Endothelial cell of umbilical vein (primary cell): Measurements from ENCODE around the gene LGALS14. TPM values are rescaled to one million over a fixed set of nuclear protein-coding genes. Genes with fewer than 3 reads are reported as not detected.

Experiments
- BruUV-seq: library from RNA; stranded (reverse); fragments of 400-500 nt; replicated peaks from 2 replicates; lab custom pipeline; 2021; lab: Mats Ljungman, UMichigan
- CTCF ChIA-PET: fragments of 300-600, 350-600 bp; sonication (Branson Sonifier 250); formaldehyde crosslinking; loops from one replicate; lab custom pipeline; 2021; ENCODE audit warnings: antibody characterized with exemption, inconsistent platforms; lab: Charles Lee
- POLR2A ChIA-PET: fragments of 300-600, 350-600 bp; sonication (Branson Sonifier 250); formaldehyde crosslinking; loops from one replicate; lab custom pipeline; 2021; ENCODE audit warnings: antibody characterized with exemption, inconsistent platforms; lab: Charles Lee
- DNase-seq: peaks from one replicate; pipeline ENCODE4 v3.0.0-alpha.2; 2011; ENCODE audit warnings: low read depth, low spot score
- FAIRE-seq: peaks from 2 replicates; lab custom pipeline; 2011; peaks lifted over from hg19 to GRCh38; lab: Jason Lieb, UNC
- H2AFZ ChIP-seq: 2 replicates; pipeline ENCODE4 v1.6.0; 2012; ENCODE audit warnings: low read depth, low read length, control low read depth, inconsistent platforms
- H3K27ac ChIP-seq: 2 replicates; pipeline ENCODE4 v1.5.1; 2011; ENCODE audit warnings: low read depth, mild to moderate bottlenecking, control low read depth, low read length, moderate library complexity; ENCODE audit not compliant: insufficient read depth
- H3K27me3 ChIP-seq, 2 experiments: 2 replicates each; pipeline versions ENCODE4 v1.6.0 to v1.6.1; 2011; ENCODE audit warnings: low read length in 2 of 2, mixed read lengths in 1 of 2; ENCODE audit not compliant: control insufficient read depth in 2 of 2, insufficient read depth in 2 of 2
- H3K36me3 ChIP-seq, 2 experiments: 2 replicates in 1 of 2; 3 replicates in 1 of 2; pipeline ENCODE4 v1.5.1; 2011; ENCODE audit warnings: low read length in 2 of 2, mild to moderate bottlenecking in 1 of 2, moderate library complexity in 1 of 2; ENCODE audit not compliant: control insufficient read depth in 2 of 2, insufficient read depth in 2 of 2; ENCODE audit errors: extremely low read depth in 1 of 2
- H3K4me1 ChIP-seq: 3 replicates; pipeline ENCODE4 v1.5.1; 2011; ENCODE audit warnings: mild to moderate bottlenecking, low read length; ENCODE audit not compliant: control insufficient read depth, insufficient read depth; ENCODE audit errors: extremely low read depth
- H3K4me2 ChIP-seq: 2 replicates; pipeline ENCODE4 v1.6.1; 2011; ENCODE audit warnings: low read length, control low read depth, mixed read lengths; ENCODE audit not compliant: insufficient read depth
- H3K4me3 ChIP-seq, 3 experiments: fragments of 200-600 bp in 1 of 3; sonication (generic), shearing (Covaris generic) in 1 of 3; replicated peaks in 1 of 3; 2 replicates each; pipeline ENCODE4 v1.5.1; 2011 to 2016; ENCODE audit warnings: control low read depth in 3 of 3, low read length in 3 of 3, mild to moderate bottlenecking in 2 of 3, inconsistent platforms in 1 of 3, low read depth in 1 of 3, moderate library complexity in 1 of 3; ENCODE audit not compliant: insufficient read depth in 1 of 3
- H3K79me2 ChIP-seq: 2 replicates; pipeline ENCODE4 v1.6.0; 2012; ENCODE audit warnings: low read length, inconsistent platforms; ENCODE audit not compliant: control insufficient read depth, insufficient read depth
- H3K9ac ChIP-seq: replicated peaks from 2 replicates; pipeline ENCODE3; 2011; ENCODE audit warnings: low read length, control low read depth; ENCODE audit not compliant: insufficient read depth; ENCODE audit errors: extremely low read depth
- H3K9me1 ChIP-seq: replicated peaks from 3 replicates; pipeline ENCODE4 v1.6.0; 2011; ENCODE audit warnings: mild to moderate bottlenecking, low read length; ENCODE audit not compliant: control insufficient read depth, insufficient read depth; ENCODE audit errors: extremely low read depth
- H3K9me3 ChIP-seq: replicated peaks from 2 replicates; pipeline ENCODE4 v1.5.1; 2012; ENCODE audit warnings: low read length, inconsistent platforms; ENCODE audit not compliant: control insufficient read depth, insufficient read depth
- H4K20me1 ChIP-seq: replicated peaks from 2 replicates; pipeline ENCODE3; 2011; ENCODE audit warnings: mild to moderate bottlenecking, low read length; ENCODE audit not compliant: control insufficient read depth, insufficient read depth; ENCODE audit errors: extremely low read depth
- EZH2 ChIP-seq: IDR thresholded peaks from 2 replicates; pipeline ENCODE4 v1.6.1; 2012; ENCODE audit warnings: borderline replicate concordance, low read depth, mild to moderate bottlenecking, moderate library complexity, low read length, inconsistent platforms; ENCODE audit not compliant: severe bottlenecking
- FOS ChIP-seq: IDR thresholded peaks from 2 replicates; pipeline ENCODE4 v1.6.1; 2011; ENCODE audit warnings: mild to moderate bottlenecking, low read length, moderate library complexity, borderline replicate concordance; ENCODE audit not compliant: insufficient read depth
- GATA2 ChIP-seq: IDR thresholded peaks from 2 replicates; pipeline ENCODE4 v1.7.0; 2011; ENCODE audit warnings: low read depth, mild to moderate bottlenecking, moderate library complexity, mixed read lengths, low read length; ENCODE audit not compliant: insufficient read length, insufficient read depth
- JUN ChIP-seq: IDR thresholded peaks from 2 replicates; pipeline ENCODE4 v1.6.1; 2011; ENCODE audit warnings: borderline replicate concordance, low read depth; ENCODE audit not compliant: insufficient read length, insufficient read depth
- MYC ChIP-seq: IDR thresholded peaks from one replicate; pipeline ENCODE4 v1.6.1; 2011; ENCODE audit warnings: mild to moderate bottlenecking, low read depth, low read length
- POLR2A ChIP-seq: IDR thresholded peaks from 2 replicates; pipeline ENCODE4 v1.6.1; 2012; ENCODE audit warnings: low read depth, mild to moderate bottlenecking, control low read depth, low read length
- POLR2AphosphoS5 ChIP-seq: IDR thresholded peaks from 2 replicates; pipeline ENCODE4 v1.6.1; 2012; ENCODE audit warnings: low read depth, mild to moderate bottlenecking, control low read depth, low read length, moderate library complexity; ENCODE audit not compliant: insufficient read depth
- dilution Hi-C: fragments of 300-500 bp; cut with MboI; formaldehyde crosslinking; loops from one replicate; pipeline ENCODE4 v1.15.0; 2019; ENCODE audit warnings: low sequenced_read_pairs; ENCODE audit not compliant: extremely low pct_ligation_motif_present
- intact Hi-C: fragments of 100-400 bp; cut with micrococcal nuclease; formaldehyde crosslinking; loops from one replicate; pipeline ENCODE4 v1.10.0; 2022
- polyA plus RNA-seq, 4 experiments: library from polyadenylated mRNA; depleted of rRNA in 3 of 4; stranded (reverse) in 3 of 4; unstranded in 1 of 4; fragments of >200 nt; gene quantifications; 2 replicates each; pipeline versions ENCODE4 v1.2.1 to v1.2.3, GENCODE V29; 2011 to 2012; ENCODE audit warnings: missing spikeins in 1 of 4
- total RNA-seq: library from RNA; stranded (reverse); gene quantifications from 2 replicates; pipeline ENCODE4 v1.2.3, GENCODE V29; 2021
- TF ChIP-seq, protein P1 (sequence below), 2 donors: IDR thresholded peaks; 1 replicate in 1 of 2; 2 replicates in 1 of 2; pipeline ENCODE4 v1.5.1; 2011; ENCODE audit warnings: low read length in 2 of 2, mild to moderate bottlenecking in 2 of 2, moderate library complexity in 2 of 2, control low read depth in 1 of 2, inconsistent platforms in 1 of 2, low read depth in 1 of 2; ENCODE audit not compliant: insufficient read depth in 1 of 2; ENCODE audit errors: extremely low read depth in 1 of 2
- TF ChIP-seq, protein P2 (sequence below): IDR thresholded peaks from 2 replicates; pipeline ENCODE4 v1.6.1; 2011; ENCODE audit not compliant: insufficient read depth, insufficient read length

Gene LGALS14
- total and polyA plus RNA-seq, 2 donors (not counting 3 experiments of a cell fraction or from before 2014, with no cell fraction given): not detected

DNA sequence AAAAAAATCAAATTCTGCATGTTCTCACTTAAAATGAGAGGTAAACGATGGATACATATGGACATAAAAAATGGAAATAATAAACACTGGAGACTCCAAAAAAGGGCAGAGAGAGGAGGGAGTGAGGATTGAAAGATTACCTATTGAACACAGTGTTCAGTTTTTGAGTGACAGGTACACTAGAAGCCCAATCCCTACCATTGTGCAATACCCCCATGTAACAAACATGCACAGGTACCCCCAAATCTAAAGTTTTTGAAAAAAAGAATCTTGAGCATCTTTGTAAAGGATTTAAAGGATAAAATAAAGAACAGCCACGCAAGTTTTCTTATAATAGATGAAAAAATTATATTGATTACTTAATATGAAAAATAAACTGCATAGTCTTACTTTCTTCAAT, 50.3 kb downstream of the LGALS14 start:
- H3K4me3 ChIP-seq: no peak overlapping the region
- H3K27me3 ChIP-seq: peaks cover 4 to 6% of the 10 kb centered on the region in 2 experiments
- FAIRE-seq: no peak
- no peak overlapping the region for H3K27ac ChIP-seq
- intact Hi-C loops: no loop called here
- H3K9me1 ChIP-seq: no peaks in the 10 kb centered on the region
- H3K36me3 ChIP-seq: no peaks in the 10 kb centered on the region
- no peak for DNase-seq
- TF ChIP-seq MYC (no peak), FOS (no peak), POLR2AphosphoS5 (no peak), EZH2 (no peak), POLR2A (no peak), GATA2 (no peak), JUN (no peak)
- TF ChIP-seq, protein P1, sequence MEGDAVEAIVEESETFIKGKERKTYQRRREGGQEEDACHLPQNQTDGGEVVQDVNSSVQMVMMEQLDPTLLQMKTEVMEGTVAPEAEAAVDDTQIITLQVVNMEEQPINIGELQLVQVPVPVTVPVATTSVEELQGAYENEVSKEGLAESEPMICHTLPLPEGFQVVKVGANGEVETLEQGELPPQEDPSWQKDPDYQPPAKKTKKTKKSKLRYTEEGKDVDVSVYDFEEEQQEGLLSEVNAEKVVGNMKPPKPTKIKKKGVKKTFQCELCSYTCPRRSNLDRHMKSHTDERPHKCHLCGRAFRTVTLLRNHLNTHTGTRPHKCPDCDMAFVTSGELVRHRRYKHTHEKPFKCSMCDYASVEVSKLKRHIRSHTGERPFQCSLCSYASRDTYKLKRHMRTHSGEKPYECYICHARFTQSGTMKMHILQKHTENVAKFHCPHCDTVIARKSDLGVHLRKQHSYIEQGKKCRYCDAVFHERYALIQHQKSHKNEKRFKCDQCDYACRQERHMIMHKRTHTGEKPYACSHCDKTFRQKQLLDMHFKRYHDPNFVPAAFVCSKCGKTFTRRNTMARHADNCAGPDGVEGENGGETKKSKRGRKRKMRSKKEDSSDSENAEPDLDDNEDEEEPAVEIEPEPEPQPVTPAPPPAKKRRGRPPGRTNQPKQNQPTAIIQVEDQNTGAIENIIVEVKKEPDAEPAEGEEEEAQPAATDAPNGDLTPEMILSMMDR (IDR thresholded peaks at IDR 0.05; ENCODE audit: extremely low read depth in 1 of 2, insufficient read depth in 1 of 2, low read depth in 1 of 2, low read length in 2 of 2): no peak
- TF ChIP-seq, protein P2, sequence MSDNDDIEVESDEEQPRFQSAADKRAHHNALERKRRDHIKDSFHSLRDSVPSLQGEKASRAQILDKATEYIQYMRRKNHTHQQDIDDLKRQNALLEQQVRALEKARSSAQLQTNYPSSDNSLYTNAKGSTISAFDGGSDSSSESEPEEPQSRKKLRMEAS: no peak
- H2AFZ ChIP-seq: no peak overlapping the region
- no peaks in the 10 kb centered on the region for H3K9me3 ChIP-seq
- H4K20me1 ChIP-seq: no peaks in the 10 kb centered on the region
- dilution Hi-C loops: no loop called here
- H3K9ac ChIP-seq: no peak overlapping the region
- H3K79me2 ChIP-seq: no peaks in the 10 kb centered on the region
- no peak overlapping the region for H3K4me2 ChIP-seq
- no TSS peak for BruUV-seq
- CTCF ChIA-PET: no interaction called here
- POLR2A ChIA-PET: no interaction called here
- H3K4me1 ChIP-seq: no peaks in the 10 kb centered on the region
